Keratinocyte (primary cell): ENCODE data around the gene TUFT1.

Source experiments
- CTCF ChIP-seq, 3 experiments: IDR thresholded peaks in 1 of 3; conservative IDR thresholded peaks in 1 of 3; optimal IDR thresholded peaks in 1 of 3; 2 replicates in 2 of 3; 3 replicates in 1 of 3; pipeline versions ENCODE3 to v1.5.1; 2011; ENCODE audit warnings: low read length in 3 of 3, mild to moderate bottlenecking in 3 of 3, moderate library complexity in 2 of 3, control low read depth in 1 of 3, inconsistent platforms in 1 of 3; ENCODE audit not compliant: insufficient read depth in 2 of 3; ENCODE audit errors: extremely low read depth in 1 of 3
- EZH2 ChIP-seq: IDR thresholded peaks from one replicate; pipeline ENCODE4 v1.6.1; 2012; ENCODE audit warnings: inconsistent platforms, mild to moderate bottlenecking, low read length, moderate library complexity

- TF ChIP-seq CTCF (optimal IDR thresholded peaks at IDR 0.05 in 1 of 3, IDR thresholded peaks at IDR 0.05 in 1 of 3, conservative IDR thresholded peaks at IDR 0.05 in 1 of 3; ENCODE audit: extremely low read depth in 1 of 3, insufficient read depth in 2 of 3, low read length in 3 of 3): no peak
- no peak for TF ChIP-seq EZH2
Observed at GRCh38 chr1:151565502-151566189, 25.5 kb downstream of the TUFT1 start.
